OCI-LY3 (cell line): ENCODE results near the gene HFM1.

Experiments
- H2AFZ ChIP-seq: fragments of 200-600, 300-600 bp; shearing (Covaris generic); 2 replicates; pipeline ENCODE4 v1.6.0; 2014; ENCODE audit warnings: antibody characterized with exemption, low read depth, low read length
- H3K27ac ChIP-seq: fragments of 200-600, 300-600 bp; sonication (generic); 2 replicates; pipeline ENCODE4 v1.5.1; 2014; ENCODE audit warnings: mild to moderate bottlenecking, low read length, moderate library complexity, mixed read lengths
- H3K27me3 ChIP-seq: fragments of 200-600, 300-600 bp; sonication (generic); 2 replicates; pipeline ENCODE4 v1.6.1; 2014; ENCODE audit warnings: low read depth, low read length, mixed read lengths
- H3K36me3 ChIP-seq: fragments of 200-600, 300-600 bp; sonication (generic); replicated peaks from 2 replicates; pipeline ENCODE3; 2014; ENCODE audit warnings: low read depth, low read length, mixed read lengths
- H3K4me1 ChIP-seq: fragments of 300-600, 200-600 bp; sonication (generic); 2 replicates; pipeline ENCODE4 v1.6.1; 2014; ENCODE audit warnings: low read length, mixed read lengths
- H3K4me2 ChIP-seq: fragments of 200-600, 300-600 bp; sonication (generic); 2 replicates; pipeline ENCODE4 v1.6.1; 2014; ENCODE audit warnings: low read length, mixed read lengths
- H3K4me3 ChIP-seq: fragments of 300-600, 200-600 bp; sonication (generic); 2 replicates; pipeline ENCODE4 v1.5.1; 2014; ENCODE audit warnings: antibody characterized with exemption, mild to moderate bottlenecking, low read length, moderate library complexity
- H3K79me2 ChIP-seq: fragments of 300-600, 200-600 bp; shearing (Covaris generic); 2 replicates; pipeline ENCODE4 v1.6.1; 2014; ENCODE audit warnings: mild to moderate bottlenecking, low read length, mixed read lengths
- H3K9ac ChIP-seq: fragments of 300-600, 200-600 bp; shearing (Covaris generic); 2 replicates; pipeline ENCODE4 v1.6.0; 2014; ENCODE audit warnings: mild to moderate bottlenecking, low read length, moderate library complexity
- H3K9me3 ChIP-seq: fragments of 200-600, 300-600 bp; shearing (Covaris generic); 2 replicates; pipeline ENCODE4 v1.6.1; 2014; ENCODE audit warnings: low read length, mixed read lengths; ENCODE audit not compliant: insufficient read depth
- H4K20me1 ChIP-seq: fragments of 200-600, 300-600 bp; sonication (generic); 2 replicates; pipeline ENCODE4 v1.6.1; 2016; ENCODE audit warnings: low read length, mixed read lengths; ENCODE audit not compliant: insufficient read depth
- EZH2phosphoT487 ChIP-seq: fragments of 200-600 bp; shearing (Covaris generic); IDR thresholded peaks from 2 replicates; pipeline ENCODE4 v1.6.1; 2018; ENCODE audit warnings: antibody characterized with exemption, mixed run types, low read depth
- TF ChIP-seq, protein P1 (sequence below): fragments of 200-600, 300-600 bp; sonication (generic); IDR thresholded peaks from 2 replicates; pipeline ENCODE4 v1.5.1; 2014; ENCODE audit warnings: antibody characterized with exemption, low read length, low read depth

HFM1 gene

GRCh38 chr1:91346824-91347223 is 57.8 kb downstream of the HFM1 start:
- no peak overlapping the region for H3K4me3 ChIP-seq
- H3K36me3 ChIP-seq, result no peaks in the 10 kb centered on the region
- H3K9me3 ChIP-seq, result no peaks in the 10 kb centered on the region
- no peak overlapping the region for H3K27ac ChIP-seq
- no peaks in the 10 kb centered on the region for H3K4me1 ChIP-seq
- no peaks in the 10 kb centered on the region for H4K20me1 ChIP-seq
- H3K4me2 ChIP-seq, result no peak overlapping the region
- H2AFZ ChIP-seq, result no peak overlapping the region
- H3K79me2 ChIP-seq, result no peaks in the 10 kb centered on the region
- no peaks in the 10 kb centered on the region for H3K27me3 ChIP-seq
- H3K9ac ChIP-seq, result no peak overlapping the region
- no peak for TF ChIP-seq EZH2phosphoT487
- TF ChIP-seq, protein P1, sequence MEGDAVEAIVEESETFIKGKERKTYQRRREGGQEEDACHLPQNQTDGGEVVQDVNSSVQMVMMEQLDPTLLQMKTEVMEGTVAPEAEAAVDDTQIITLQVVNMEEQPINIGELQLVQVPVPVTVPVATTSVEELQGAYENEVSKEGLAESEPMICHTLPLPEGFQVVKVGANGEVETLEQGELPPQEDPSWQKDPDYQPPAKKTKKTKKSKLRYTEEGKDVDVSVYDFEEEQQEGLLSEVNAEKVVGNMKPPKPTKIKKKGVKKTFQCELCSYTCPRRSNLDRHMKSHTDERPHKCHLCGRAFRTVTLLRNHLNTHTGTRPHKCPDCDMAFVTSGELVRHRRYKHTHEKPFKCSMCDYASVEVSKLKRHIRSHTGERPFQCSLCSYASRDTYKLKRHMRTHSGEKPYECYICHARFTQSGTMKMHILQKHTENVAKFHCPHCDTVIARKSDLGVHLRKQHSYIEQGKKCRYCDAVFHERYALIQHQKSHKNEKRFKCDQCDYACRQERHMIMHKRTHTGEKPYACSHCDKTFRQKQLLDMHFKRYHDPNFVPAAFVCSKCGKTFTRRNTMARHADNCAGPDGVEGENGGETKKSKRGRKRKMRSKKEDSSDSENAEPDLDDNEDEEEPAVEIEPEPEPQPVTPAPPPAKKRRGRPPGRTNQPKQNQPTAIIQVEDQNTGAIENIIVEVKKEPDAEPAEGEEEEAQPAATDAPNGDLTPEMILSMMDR, result no peak

GRCh38 chr1:91345395-91346005 is 59.1 kb downstream of the HFM1 start:
- Histone ChIP-seq H3K9ac (no peak overlapping the region), H2AFZ (no peak overlapping the region), H3K9me3 (no peaks in the 10 kb centered on the region), H3K79me2 (no peaks in the 10 kb centered on the region), H3K27ac (no peak overlapping the region), H3K4me2 (no peak overlapping the region), H3K36me3 (no peaks in the 10 kb centered on the region), H4K20me1 (no peaks in the 10 kb centered on the region), H3K27me3 (no peaks in the 10 kb centered on the region), H3K4me3 (no peak overlapping the region), H3K4me1 (no peaks in the 10 kb centered on the region)
- TF ChIP-seq, protein P1, result no peak
- TF ChIP-seq EZH2phosphoT487, result no peak

DNA sequence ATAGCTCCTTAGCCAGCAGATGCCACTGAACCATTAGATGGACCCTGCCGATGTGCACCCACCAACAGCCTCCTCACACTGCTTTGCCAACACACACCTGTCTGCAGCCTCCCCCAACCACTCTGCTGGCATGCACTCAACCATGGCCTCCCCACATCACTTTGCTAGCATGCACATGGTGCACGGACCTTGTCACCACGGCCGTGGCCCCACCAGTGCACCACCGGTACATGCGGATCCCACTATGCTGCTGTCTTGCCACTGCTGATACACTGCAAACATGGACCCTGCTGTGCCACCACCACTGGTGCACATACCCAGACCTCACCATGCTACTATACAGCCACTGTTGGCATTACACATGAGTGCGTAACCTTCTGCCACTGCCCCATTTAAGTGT is 66.1 kb downstream of the HFM1 start:
- no peaks in the 10 kb centered on the region for H3K36me3 ChIP-seq
- H3K4me1 ChIP-seq, result no peaks in the 10 kb centered on the region
- no peaks in the 10 kb centered on the region for H3K9me3 ChIP-seq
- no peaks in the 10 kb centered on the region for H4K20me1 ChIP-seq
- no peak overlapping the region for H2AFZ ChIP-seq
- no peak overlapping the region for H3K4me2 ChIP-seq
- no peaks in the 10 kb centered on the region for H3K79me2 ChIP-seq
- H3K9ac ChIP-seq, result no peak overlapping the region
- no peaks in the 10 kb centered on the region for H3K27me3 ChIP-seq
- H3K4me3 ChIP-seq, result no peak overlapping the region
- TF ChIP-seq, protein P1, result no peak
- TF ChIP-seq EZH2phosphoT487, result no peak
- H3K27ac ChIP-seq, result no peak overlapping the region

- Histone ChIP-seq H3K79me2 (no peaks in the 10 kb centered on the region), H3K27ac (no peak overlapping the region), H3K9ac (no peak overlapping the region), H3K9me3 (no peaks in the 10 kb centered on the region), H4K20me1 (no peaks in the 10 kb centered on the region), H3K36me3 (no peaks in the 10 kb centered on the region), H3K4me2 (no peak overlapping the region), H2AFZ (no peak overlapping the region), H3K4me3 (no peak overlapping the region), H3K4me1 (no peaks in the 10 kb centered on the region), H3K27me3 (no peaks in the 10 kb centered on the region)
- TF ChIP-seq EZH2phosphoT487, result no peak
- TF ChIP-seq, protein P1, result no peak
These were observed 69.0 kb downstream of the HFM1 start for GRCh38 chr1:91335603-91336002.
